Kidney (tissue), 14 donors: Measurements from ENCODE around the gene TMEM132A. TPM values are rescaled to one million over a fixed set of nuclear protein-coding genes. Genes with fewer than 3 reads are reported as not detected.
A peak's percentile ranks its signal among the peaks of the same experiment; 100 is the strongest.

Experiments
- DNase-seq, 5 donors: peaks; one replicate each; pipeline ENCODE4 v3.0.0-alpha.2; 2013 to 2020
- FAIRE-seq: peaks from 2 replicates; lab custom pipeline; 2012; peaks lifted over from hg19 to GRCh38; lab: Jason Lieb, UNC
- H3K27ac ChIP-seq, 2 donors: one replicate each; pipeline ENCODE4 v1.7.0; 2013; ENCODE audit warnings: low read depth in 2 of 2, low read length in 2 of 2, inconsistent platforms in 1 of 2
- H3K27me3 ChIP-seq: one replicate; pipeline ENCODE4 v1.7.1; 2013; ENCODE audit warnings: low read length, inconsistent platforms; ENCODE audit not compliant: control insufficient read depth, insufficient read depth
- H3K36me3 ChIP-seq, 3 donors: one replicate each; pipeline versions ENCODE4 v1.7.0 to v1.7.1; 2013; ENCODE audit warnings: low read length in 3 of 3, control low read depth in 1 of 3, inconsistent platforms in 1 of 3; ENCODE audit not compliant: insufficient read depth in 3 of 3, control insufficient read depth in 2 of 3
- H3K4me1 ChIP-seq, 3 donors: one replicate each; pipeline versions ENCODE4 v1.7.0 to v1.7.1; 2013; ENCODE audit warnings: low read length in 3 of 3, inconsistent platforms in 1 of 3, low read depth in 1 of 3; ENCODE audit not compliant: control insufficient read depth in 2 of 3, insufficient read depth in 2 of 3
- H3K4me3 ChIP-seq, 3 donors: one replicate each; pipeline versions ENCODE4 v1.7.0 to v1.8.1; 2013; ENCODE audit warnings: low read length in 3 of 3, control low read depth in 1 of 3, inconsistent platforms in 1 of 3
- H3K9ac ChIP-seq, 3 donors: one replicate each; pipeline versions ENCODE4 v1.7.0 to v1.7.1; 2013; ENCODE audit warnings: low read length in 3 of 3, control low read depth in 1 of 3, inconsistent platforms in 1 of 3
- H3K9me3 ChIP-seq, 3 donors: one replicate each; pipeline versions ENCODE4 v1.7.0 to v1.7.1; 2013; ENCODE audit warnings: low read length in 3 of 3, control low read depth in 1 of 3, inconsistent platforms in 1 of 3; ENCODE audit not compliant: control insufficient read depth in 2 of 3, insufficient read depth in 1 of 3
- intact Hi-C: fragments of 100-400 bp; cut with DNase I; formaldehyde crosslinking; loops from one replicate; pipeline ENCODE4 v1.11.1; 2022
- polyA plus RNA-seq: library from polyadenylated mRNA; stranded (reverse); fragments of 350-450 nt; fragmentation: Illumina TruSeq; extraction: RNeasy Lipid Tissue Mini Kit (QIAGEN cat#74804); gene quantifications from one replicate; pipeline ENCODE4 v1.2.3, GENCODE V29; 2014; ENCODE audit warnings: low read depth, low replicate concordance; ENCODE audit not compliant: insufficient read depth
- total RNA-seq: library from RNA; stranded (reverse); fragmentation: NEBNext Ultra II Directional; extraction: Animal tissue kit (Norgen Biotek cat#: 25700); gene quantifications from one replicate; pipeline ENCODE4 v1.2.1, GENCODE V29; 2021
- TF ChIP-seq, protein P1 (sequence below): IDR thresholded peaks from 3 replicates; pipeline ENCODE4 v1.5.1; 2012; ENCODE audit warnings: mild to moderate bottlenecking, moderate library complexity, borderline replicate concordance; ENCODE audit not compliant: insufficient read depth; ENCODE audit errors: extremely low read depth
- donor health status: control.
- donor health status: control.
- donor health status: control.
- donor health status: control.
- donor health status: control.
- donor health status: DM: yes; HTN: yes; CAD: no.
- donor health status: Normal renal cell carcinoma (clear cell type).

TMEM132A gene
- total and polyA plus RNA-seq, 2 donors from 2014 or later: 17.2 to 19.1 TPM

DNA sequence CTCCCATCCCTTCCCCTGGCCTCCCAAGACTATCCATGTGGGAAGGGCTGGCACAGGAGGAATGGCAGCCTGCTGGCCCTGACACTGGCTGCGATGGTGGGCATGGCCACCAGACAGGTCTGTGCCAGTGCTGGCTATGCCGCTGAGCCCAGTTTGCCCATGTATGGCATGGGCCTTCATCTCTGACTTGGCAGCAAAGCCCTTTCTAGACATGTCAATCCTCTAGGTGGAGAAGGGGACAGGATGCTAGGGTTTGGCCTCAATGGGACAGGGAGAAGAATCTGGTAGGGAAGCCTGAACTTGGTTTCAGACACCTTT lies 48.1 kb upstream of the TMEM132A start:
- DNase-seq (peak in 1 of 5 donors; percentile 22), FAIRE-seq (no peak)
- TF ChIP-seq, protein P1, sequence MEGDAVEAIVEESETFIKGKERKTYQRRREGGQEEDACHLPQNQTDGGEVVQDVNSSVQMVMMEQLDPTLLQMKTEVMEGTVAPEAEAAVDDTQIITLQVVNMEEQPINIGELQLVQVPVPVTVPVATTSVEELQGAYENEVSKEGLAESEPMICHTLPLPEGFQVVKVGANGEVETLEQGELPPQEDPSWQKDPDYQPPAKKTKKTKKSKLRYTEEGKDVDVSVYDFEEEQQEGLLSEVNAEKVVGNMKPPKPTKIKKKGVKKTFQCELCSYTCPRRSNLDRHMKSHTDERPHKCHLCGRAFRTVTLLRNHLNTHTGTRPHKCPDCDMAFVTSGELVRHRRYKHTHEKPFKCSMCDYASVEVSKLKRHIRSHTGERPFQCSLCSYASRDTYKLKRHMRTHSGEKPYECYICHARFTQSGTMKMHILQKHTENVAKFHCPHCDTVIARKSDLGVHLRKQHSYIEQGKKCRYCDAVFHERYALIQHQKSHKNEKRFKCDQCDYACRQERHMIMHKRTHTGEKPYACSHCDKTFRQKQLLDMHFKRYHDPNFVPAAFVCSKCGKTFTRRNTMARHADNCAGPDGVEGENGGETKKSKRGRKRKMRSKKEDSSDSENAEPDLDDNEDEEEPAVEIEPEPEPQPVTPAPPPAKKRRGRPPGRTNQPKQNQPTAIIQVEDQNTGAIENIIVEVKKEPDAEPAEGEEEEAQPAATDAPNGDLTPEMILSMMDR: no peak
- H3K27me3 ChIP-seq: no peaks in the 10 kb centered on the region
- peaks cover 0 to 9% (median 0%) of the 10 kb centered on the region in 3 donors for H3K36me3 ChIP-seq
- H3K4me3 ChIP-seq: no peak overlapping the region
- no peak overlapping the region for H3K9ac ChIP-seq
- H3K4me1 ChIP-seq: no peaks in the 10 kb centered on the region
- H3K27ac ChIP-seq: no peak overlapping the region
- intact Hi-C loops: no loop called here
- H3K9me3 ChIP-seq: no peaks in the 10 kb centered on the region

DNA sequence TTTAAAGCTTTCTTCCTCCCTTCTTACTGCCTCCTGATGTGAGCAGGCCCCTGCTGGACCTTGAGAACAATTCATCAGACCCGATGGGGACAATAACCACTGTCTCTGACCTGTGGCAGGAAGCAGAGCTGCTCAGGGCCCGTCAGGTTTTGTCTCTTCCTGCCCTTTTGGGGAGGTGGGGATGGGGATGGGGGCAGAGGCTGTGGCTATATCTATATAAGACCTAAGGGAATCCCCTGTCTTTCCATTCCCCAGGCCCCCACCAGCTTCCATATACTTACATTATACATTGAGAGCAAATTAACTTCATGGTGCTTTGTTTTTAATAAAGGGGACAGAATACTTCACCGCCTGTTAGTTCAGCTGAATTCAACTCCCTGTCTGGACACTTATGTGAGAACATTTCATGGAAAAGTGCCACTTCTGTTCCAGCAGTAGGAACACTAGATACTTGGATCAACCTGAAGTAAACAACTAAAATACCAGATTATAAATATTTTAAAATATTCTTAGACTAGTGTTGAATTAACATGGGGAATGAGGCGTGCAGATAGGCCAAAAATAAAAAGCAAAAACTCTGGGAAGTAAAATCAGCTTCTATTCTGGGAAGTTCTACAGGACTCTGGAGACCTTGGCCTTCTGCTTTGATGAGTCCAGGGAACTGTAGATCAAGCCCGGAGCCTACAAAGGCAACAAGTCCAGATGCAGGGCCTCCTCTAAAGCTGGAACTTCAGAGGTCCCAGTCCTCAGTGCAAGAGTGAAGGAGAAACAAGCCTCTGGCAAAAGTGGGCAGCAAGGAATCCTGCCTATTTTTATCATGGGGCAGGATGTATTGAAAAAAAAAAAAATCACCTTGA lies 45.8 kb upstream of the TMEM132A start:
- no peaks in the 10 kb centered on the region for H3K9me3 ChIP-seq
- no peak overlapping the region for H3K9ac ChIP-seq
- intact Hi-C loops: no loop called here
- no peak overlapping the region for H3K4me3 ChIP-seq
- TF ChIP-seq, protein P1: no peak
- H3K36me3 ChIP-seq: peaks cover 0 to 9% (median 0%) of the 10 kb centered on the region in 3 donors
- H3K27me3 ChIP-seq: no peaks in the 10 kb centered on the region
- no peak overlapping the region for H3K27ac ChIP-seq
- H3K4me1 ChIP-seq: no peaks in the 10 kb centered on the region
- DNase-seq (no peak), FAIRE-seq (no peak)

DNA sequence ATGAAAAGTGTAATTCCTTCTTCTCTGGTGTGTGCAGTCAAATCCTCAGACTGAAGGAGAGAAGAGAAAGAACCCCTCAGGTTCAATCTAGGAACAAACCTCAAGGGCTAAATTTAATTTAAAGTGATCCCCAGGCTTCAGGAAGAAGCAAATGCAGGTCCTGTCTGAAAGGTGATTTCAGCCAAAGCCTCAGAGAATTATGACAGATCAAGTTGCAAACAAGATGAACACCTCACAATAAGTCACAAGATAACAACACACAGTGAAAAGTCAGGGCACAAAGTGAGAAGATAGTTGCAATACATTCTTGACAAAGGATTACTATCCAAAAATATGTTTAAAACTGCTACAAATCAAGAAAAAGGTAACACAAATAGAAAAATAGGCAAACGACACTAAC lies 45.2 kb upstream of the TMEM132A start:
- TF ChIP-seq, protein P1: no peak
- Histone ChIP-seq H3K4me1 (no peaks in the 10 kb centered on the region), H3K9me3 (no peaks in the 10 kb centered on the region), H3K36me3 (peaks cover 0 to 9% (median 0%) of the 10 kb centered on the region in 3 donors), H3K4me3 (no peak overlapping the region), H3K27ac (no peak overlapping the region), H3K9ac (no peak overlapping the region), H3K27me3 (no peaks in the 10 kb centered on the region)
- DNase-seq (no peak), FAIRE-seq (no peak)
- intact Hi-C loops: no loop called here
